IMR-90 (cell line): ENCODE results near the gene NTM. TPM values are rescaled to one million over a fixed set of nuclear protein-coding genes. Genes with fewer than 3 reads are reported as not detected.

Source experiments
- ATAC-seq: fragments of 200-7000 bp; cut with Tn5 transposase; 2 replicates; pipeline ENCODE4 v1.9.1; 2020; ENCODE audit warnings: low read depth, mild to moderate bottlenecking, moderate library complexity
- BruUV-seq: library from RNA; stranded (reverse); fragments of 400-500 nt; replicated peaks from 2 replicates; lab custom pipeline; 2021; lab: Mats Ljungman, UMichigan
- CTCF ChIA-PET: fragments of 300-600 bp; formaldehyde crosslinking; extraction: SDS; loops from one replicate; lab custom pipeline; 2021; ENCODE audit warnings: antibody characterized with exemption; lab: Yijun Ruan, JAX
- POLR2A ChIA-PET: fragments of 300-600 bp; sonication (Branson Sonifier 250); formaldehyde crosslinking; loops from one replicate; lab custom pipeline; 2022; ENCODE audit warnings: antibody characterized with exemption; ENCODE audit not compliant: unreplicated experiment; lab: Charles Lee
- DNase-seq: peaks from one replicate; pipeline ENCODE4 v3.0.0; 2013
- H2AFZ ChIP-seq: replicated peaks from 2 replicates; pipeline ENCODE3; 2013; ENCODE audit warnings: low read length, mild to moderate bottlenecking; ENCODE audit not compliant: poor library complexity
- H2AK5ac ChIP-seq: 2 replicates; pipeline ENCODE4 v1.6.1; 2013; ENCODE audit warnings: low read depth, low read length, inconsistent platforms
- H2AK9ac ChIP-seq: replicated peaks from 2 replicates; pipeline ENCODE3; 2013; ENCODE audit warnings: mild to moderate bottlenecking, low read depth, low read length, moderate library complexity; ENCODE audit not compliant: poor library complexity
- H2BK120ac ChIP-seq: 2 replicates; pipeline ENCODE4 v1.6.1; 2013; ENCODE audit warnings: low read depth, low read length, inconsistent platforms
- H2BK15ac ChIP-seq: 3 replicates; pipeline ENCODE4 v1.6.1; 2013; ENCODE audit warnings: low read depth, low read length, inconsistent platforms
- H2BK20ac ChIP-seq: 2 replicates; pipeline ENCODE4 v1.6.1; 2013; ENCODE audit warnings: low read depth, mild to moderate bottlenecking, inconsistent platforms, low read length, moderate library complexity
- H2BK5ac ChIP-seq: 2 replicates; pipeline ENCODE4 v1.6.1; 2013; ENCODE audit warnings: mild to moderate bottlenecking, low read depth, low read length, inconsistent platforms; ENCODE audit not compliant: poor library complexity, severe bottlenecking
- H3K14ac ChIP-seq: replicated peaks from 2 replicates; pipeline ENCODE4 v1.6.1; 2013; ENCODE audit warnings: low read depth, low read length, inconsistent platforms
- H3K18ac ChIP-seq: 2 replicates; pipeline ENCODE4 v1.6.1; 2013; ENCODE audit warnings: low read depth, low read length, control low read depth
- H3K23ac ChIP-seq: 2 replicates; pipeline ENCODE4 v1.6.1; 2013; ENCODE audit warnings: low read depth, low read length, inconsistent platforms
- H3K27ac ChIP-seq: 2 replicates; pipeline ENCODE4 v1.5.1; 2013; ENCODE audit warnings: mild to moderate bottlenecking, control low read depth, low read length; ENCODE audit not compliant: insufficient read depth
- H3K27me3 ChIP-seq: 2 replicates; pipeline ENCODE4 v1.6.1; 2013; ENCODE audit warnings: low read length; ENCODE audit not compliant: control insufficient read depth, insufficient read depth
- H3K36me3 ChIP-seq: 2 replicates; pipeline ENCODE4 v1.6.1; 2013; ENCODE audit warnings: low read length, mixed read lengths; ENCODE audit not compliant: control insufficient read depth, insufficient read depth
- H3K4ac ChIP-seq: 2 replicates; pipeline ENCODE4 v1.6.1; 2013; ENCODE audit warnings: low read depth, low read length, inconsistent platforms
- H3K4me1 ChIP-seq: 2 replicates; pipeline ENCODE4 v1.6.1; 2013; ENCODE audit warnings: low read length, mixed read lengths; ENCODE audit not compliant: control insufficient read depth, insufficient read depth
- H3K4me2 ChIP-seq: 2 replicates; pipeline ENCODE4 v1.6.1; 2013; ENCODE audit warnings: low read depth, mild to moderate bottlenecking, control low read depth, low read length, moderate library complexity
- H3K4me3 ChIP-seq: 2 replicates; pipeline ENCODE4 v1.5.1; 2013; ENCODE audit warnings: low read depth, mild to moderate bottlenecking, control low read depth, low read length, moderate library complexity; ENCODE audit not compliant: insufficient read depth
- H3K56ac ChIP-seq: 2 replicates; pipeline ENCODE4 v1.6.1; 2013; ENCODE audit warnings: low read length, inconsistent platforms; ENCODE audit not compliant: insufficient read depth; ENCODE audit errors: extremely low read depth
- H3K79me1 ChIP-seq, 2 experiments: 2 replicates each; pipeline ENCODE4 v1.6.1; 2013; ENCODE audit warnings: low read length in 2 of 2, inconsistent platforms in 1 of 2, low read depth in 1 of 2
- H3K9ac ChIP-seq: 2 replicates; pipeline ENCODE4 v1.6.1; 2013; ENCODE audit warnings: low read depth, low read length, control low read depth
- H3K9me1 ChIP-seq: 2 replicates; pipeline ENCODE4 v1.6.1; 2013; ENCODE audit warnings: low read length, inconsistent platforms; ENCODE audit not compliant: insufficient read depth
- H3K9me3 ChIP-seq: 2 replicates; pipeline ENCODE4 v1.6.1; 2013; ENCODE audit warnings: low read length; ENCODE audit not compliant: control insufficient read depth, insufficient read depth
- H4K20me1 ChIP-seq: 2 replicates; pipeline ENCODE4 v1.6.1; 2013; ENCODE audit warnings: low read length, inconsistent platforms; ENCODE audit not compliant: insufficient read depth
- H4K5ac ChIP-seq: 2 replicates; pipeline ENCODE4 v1.6.1; 2013; ENCODE audit warnings: mild to moderate bottlenecking, low read depth, low read length, control low read depth
- H4K8ac ChIP-seq, 2 experiments: 2 replicates each; pipeline ENCODE4 v1.6.1; 2013; ENCODE audit warnings: low read depth in 2 of 2, low read length in 2 of 2, control low read depth in 1 of 2, inconsistent platforms in 1 of 2
- H4K91ac ChIP-seq: 2 replicates; pipeline ENCODE4 v1.6.1; 2013; ENCODE audit warnings: low read depth, low read length, inconsistent platforms; ENCODE audit not compliant: insufficient read depth
- BHLHE40 ChIP-seq: fragments of 150-350 bp; IDR thresholded peaks from 2 replicates; pipeline ENCODE4 v1.6.1; 2016; ENCODE audit warnings: mild to moderate bottlenecking, low read depth, low read length
- CEBPB ChIP-seq: IDR thresholded peaks from 2 replicates; pipeline ENCODE4 v1.6.1; 2012; ENCODE audit warnings: low read depth, low read length, improper control_type of control experiment
- CHD1 ChIP-seq: IDR thresholded peaks from 2 replicates; pipeline ENCODE4 v1.6.1; 2012; ENCODE audit warnings: low read depth, low read length, improper control_type of control experiment
- CTCF ChIP-seq: conservative IDR thresholded peaks from 2 replicates; pipeline ENCODE4 v1.5.1; 2012; ENCODE audit warnings: mild to moderate bottlenecking, low read depth, low read length, improper control_type of control experiment
- ELK1 ChIP-seq: fragments of 150-350 bp; IDR thresholded peaks from 2 replicates; pipeline ENCODE4 v1.6.1; 2016; ENCODE audit warnings: low read depth, mild to moderate bottlenecking, low read length, moderate library complexity, borderline replicate concordance
- FOS ChIP-seq: fragments of 150-350 bp; IDR thresholded peaks from 2 replicates; pipeline ENCODE4 v1.6.1; 2016; ENCODE audit warnings: low read depth, low read length
- MAFK ChIP-seq: IDR thresholded peaks from 2 replicates; pipeline ENCODE4 v1.6.1; 2012; ENCODE audit warnings: low read depth, low read length, improper control_type of control experiment
- MAZ ChIP-seq: IDR thresholded peaks from 2 replicates; pipeline ENCODE4 v1.6.1; 2012; ENCODE audit warnings: low read depth, mild to moderate bottlenecking, low read length, improper control_type of control experiment, moderate library complexity, borderline replicate concordance
- MXI1 ChIP-seq: IDR thresholded peaks from 2 replicates; pipeline ENCODE4 v1.6.1; 2012; ENCODE audit warnings: low read depth, mild to moderate bottlenecking, low read length, moderate library complexity, borderline replicate concordance
- NFE2L2 ChIP-seq: fragments of 150-350 bp; IDR thresholded peaks from 2 replicates; pipeline ENCODE4 v1.6.1; 2016; ENCODE audit warnings: low read depth, mild to moderate bottlenecking, low read length
- POLR2A ChIP-seq: IDR thresholded peaks from 2 replicates; pipeline ENCODE4 v1.6.1; 2012; ENCODE audit warnings: mild to moderate bottlenecking, low read depth, low read length
- RAD21 ChIP-seq: IDR thresholded peaks from 2 replicates; pipeline ENCODE4 v1.6.1; 2012; ENCODE audit warnings: low read length, improper control_type of control experiment
- RCOR1 ChIP-seq: IDR thresholded peaks from 2 replicates; pipeline ENCODE4 v1.6.1; 2012; ENCODE audit warnings: mild to moderate bottlenecking, low read length, improper control_type of control experiment; ENCODE audit not compliant: insufficient replicate concordance
- RFX5 ChIP-seq: IDR thresholded peaks from 2 replicates; pipeline ENCODE4 v1.8.0; 2012; ENCODE audit warnings: low read depth, mild to moderate bottlenecking, low read length, moderate library complexity
- SMC3 ChIP-seq: fragments of 150-350 bp; IDR thresholded peaks from 2 replicates; pipeline ENCODE4 v1.6.1; 2016; ENCODE audit warnings: low read depth, mild to moderate bottlenecking, antibody characterized with exemption, low read length, moderate library complexity
- USF2 ChIP-seq: fragments of 150-350 bp; IDR thresholded peaks from 2 replicates; pipeline ENCODE4 v1.6.1; 2017; ENCODE audit warnings: mild to moderate bottlenecking, antibody characterized with exemption, low read length, low read depth
- WGBS, 2 experiments: methylation state at CpG; one replicate each; pipeline versions ENCODE4 v1.1.5 to v1.1.7; 2013; ENCODE audit warnings: missing lambda C conversion rate in 2 of 2; ENCODE audit not compliant: insufficient read length in 1 of 2; ENCODE audit errors: extremely low coverage in 2 of 2; 5-methylcytosine and 5-hydroxymethylcytosine counted together
- dilution Hi-C: fragments of 300-500 bp; cut with HindIII; formaldehyde crosslinking; loops from one replicate; pipeline ENCODE4 v1.14.3; 2018; ENCODE audit warnings: low sequenced_read_pairs; ENCODE audit not compliant: unreplicated experiment
- in situ Hi-C: fragments of 300-500 bp; cut with MboI; formaldehyde crosslinking; loops from 3 replicates; pipeline ENCODE4 v1.14.3; 2019; ENCODE audit warnings: low sequenced_read_pairs, inconsistent platforms, mixed read lengths
- intact Hi-C: fragments of 100-400 bp; cut with micrococcal nuclease; formaldehyde crosslinking; loops from 2 replicates; pipeline ENCODE4 v1.10.0; 2022
- polyA plus RNA-seq, 3 experiments: library from polyadenylated mRNA; depleted of rRNA; stranded (reverse); fragments of >200 nt; gene quantifications; 2 replicates each; pipeline ENCODE4 v1.2.3, GENCODE V29; 2012; ENCODE audit warnings: low replicate concordance in 1 of 3
- total RNA-seq: library from RNA; depleted of rRNA; stranded (reverse); fragments of >200 nt; gene quantifications from 2 replicates; pipeline ENCODE4 v1.2.3, GENCODE V29; 2012

Gene NTM
- total and polyA plus RNA-seq, 2 of the 4 experiments (the other 2 are of a cell fraction), result 19.5 to 25.5 TPM

- intact Hi-C loops (no loop called here), dilution Hi-C loops (no loop called here), in situ Hi-C loops (no loop called here)
- H3K23ac ChIP-seq, result no peak overlapping the region
- no peak overlapping the region for H2BK5ac ChIP-seq
- DNase-seq (no peak), ATAC-seq (no peak)
- H4K8ac ChIP-seq, result no peak overlapping the region
- no peaks in the 10 kb centered on the region for H4K20me1 ChIP-seq
- no peak overlapping the region for H3K27ac ChIP-seq
- POLR2A ChIA-PET, result no interaction called here
- no peak overlapping the region for H2BK20ac ChIP-seq
- no peak overlapping the region for H2BK15ac ChIP-seq
- H4K5ac ChIP-seq, result no peak overlapping the region
- H3K4me1 ChIP-seq, result no peaks in the 10 kb centered on the region
- no peaks in the 10 kb centered on the region for H3K36me3 ChIP-seq
- no peak overlapping the region for H4K91ac ChIP-seq
- CTCF ChIA-PET, result interaction anchor here (0.6 kb wide), 1 partner anchor 198 kb away, joined by 3 read pairs; no protein-coding TSS in a partner anchor
- no peak overlapping the region for H2BK120ac ChIP-seq
- H3K4ac ChIP-seq, result no peak overlapping the region
- BruUV-seq, result no TSS peak
- no peak overlapping the region for H3K14ac ChIP-seq
- H2AK9ac ChIP-seq, result no peak overlapping the region
- no peaks in the 10 kb centered on the region for H3K27me3 ChIP-seq
- no peak for TF ChIP-seq FOS
- no peak for TF ChIP-seq CTCF
- TF ChIP-seq RAD21, result no peak
- no peak for TF ChIP-seq RFX5
- TF ChIP-seq ELK1, result no peak
- no peak for TF ChIP-seq CHD1
- no peak for TF ChIP-seq POLR2A
- no peak for TF ChIP-seq RCOR1
- no peak for TF ChIP-seq BHLHE40
- no peak for TF ChIP-seq MAZ
- TF ChIP-seq CEBPB, result no peak
- TF ChIP-seq SMC3, result no peak
- TF ChIP-seq MAFK, result no peak
- no peak for TF ChIP-seq NFE2L2
- no peak for TF ChIP-seq USF2
- no peak for TF ChIP-seq MXI1
- H3K9ac ChIP-seq, result no peak overlapping the region
- no peak overlapping the region for H3K18ac ChIP-seq
- H3K9me3 ChIP-seq, result no peaks in the 10 kb centered on the region
- no peaks in the 10 kb centered on the region for H3K79me1 ChIP-seq
- no peaks in the 10 kb centered on the region for H3K9me1 ChIP-seq
- H3K4me2 ChIP-seq, result no peak overlapping the region
- H3K4me3 ChIP-seq, result no peak overlapping the region
- no CpG with 5 or more reads among the region's 2 CpGs for WGBS, 2 experiments
- H2AFZ ChIP-seq, result no peak overlapping the region
- H2AK5ac ChIP-seq, result no peak overlapping the region
- H3K56ac ChIP-seq, result no peak overlapping the region
These were observed 105.9 kb downstream of the NTM start for GRCh38 chr11:131476266-131476665.
